GM18508 (cell line): Measurements from ENCODE around the gene NEK5.
"Not testable (repeated sequence)": the region's sequence is repeated elsewhere in the genome, so short reads cannot be mapped to it uniquely, and the experiment has no call there.

Experiments
- ATAC-seq: cut with Tn5 transposase; IDR thresholded peaks from one replicate; pipeline ENCODE4 v1.9.1; 2021; ENCODE audit warnings: moderate number of reproducible peaks; ENCODE audit not compliant: insufficient read depth, unreplicated experiment

The NEK5 gene

GRCh38 chr13:52082601-52083000, 46.3 kb downstream of the NEK5 start:
- ATAC-seq: no peak

- ATAC-seq: not testable (repeated sequence)
Observed at GRCh38 chr13:52079891-52080290, 49.0 kb downstream of the NEK5 start.

DNA sequence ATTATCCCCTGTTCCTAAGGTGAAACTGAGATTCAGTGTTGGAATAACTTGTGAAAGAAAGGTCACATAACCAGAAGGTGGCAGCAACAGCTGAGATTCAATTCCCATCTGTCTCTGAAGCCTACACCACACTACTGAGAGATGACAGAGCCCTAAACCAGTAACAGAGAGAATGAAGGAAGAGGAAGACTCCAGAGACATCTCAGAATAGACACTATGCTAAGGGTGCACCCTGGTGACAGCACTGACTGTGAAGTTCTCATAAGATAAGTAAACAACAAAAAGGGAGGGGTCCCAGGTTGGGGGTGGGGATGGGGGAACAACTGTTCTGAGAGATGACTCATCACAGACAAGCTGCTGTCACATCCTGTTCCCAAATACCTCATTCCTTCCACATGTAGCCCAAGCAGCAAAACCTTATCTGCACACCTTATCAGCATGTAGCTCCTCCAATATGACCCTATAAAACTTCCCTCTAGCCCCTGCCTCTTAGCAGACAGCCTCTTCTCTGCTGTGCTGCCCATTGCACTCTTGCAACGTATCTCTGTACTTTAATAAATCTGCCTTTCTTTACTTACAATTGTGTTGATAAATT, 57.8 kb downstream of the NEK5 start:
- ATAC-seq: no peak

DNA sequence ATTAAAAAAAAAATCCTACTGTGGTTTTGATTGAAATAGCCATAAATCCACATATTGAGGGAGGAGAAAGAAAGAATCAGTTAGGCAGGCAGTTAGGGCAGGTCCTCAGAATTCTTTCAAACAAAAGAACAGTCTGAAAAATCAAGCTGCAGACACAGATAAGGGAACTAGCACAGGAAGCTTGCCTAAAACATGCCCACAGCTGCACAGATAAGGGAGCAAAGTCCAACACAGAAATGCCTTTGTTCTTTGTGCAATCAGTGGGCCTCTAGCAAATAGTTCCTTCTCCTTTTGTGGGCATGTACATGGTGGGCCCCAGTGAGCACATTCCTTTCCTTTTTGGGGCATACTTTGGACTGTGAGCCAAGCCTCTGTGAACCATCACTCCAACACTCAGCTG, 61.6 kb downstream of the NEK5 start:
- no peak for ATAC-seq

- ATAC-seq: no peak
Observed at GRCh38 chr13:52061587-52061986, 67.3 kb downstream of the NEK5 start.

DNA sequence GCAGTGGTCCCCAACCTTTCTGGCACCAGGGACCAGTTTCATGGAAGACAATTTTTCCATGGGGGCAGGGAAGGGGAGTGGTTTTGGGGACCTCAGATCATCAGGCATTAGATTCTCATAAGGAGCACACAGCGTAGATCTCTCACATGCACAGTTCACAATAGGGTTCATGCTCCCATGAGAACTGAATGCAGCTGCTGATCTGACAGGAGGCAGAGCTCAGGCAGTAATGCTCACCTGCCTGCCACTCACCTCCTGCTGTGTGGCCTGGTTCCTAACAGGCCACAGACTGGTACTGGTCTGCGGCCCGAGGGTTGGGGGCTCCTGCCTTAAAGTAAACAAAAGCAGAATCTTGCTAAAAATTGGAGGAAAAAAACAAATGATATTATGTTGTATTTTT, 67.8 kb downstream of the NEK5 start:
- ATAC-seq: not testable (repeated sequence)

- ATAC-seq: no peak
Observed at GRCh38 chr13:52053460-52053859, 75.4 kb downstream of the NEK5 start.

GRCh38 chr13:52051400-52051799, 77.5 kb downstream of the NEK5 start:
- no peak for ATAC-seq

DNA sequence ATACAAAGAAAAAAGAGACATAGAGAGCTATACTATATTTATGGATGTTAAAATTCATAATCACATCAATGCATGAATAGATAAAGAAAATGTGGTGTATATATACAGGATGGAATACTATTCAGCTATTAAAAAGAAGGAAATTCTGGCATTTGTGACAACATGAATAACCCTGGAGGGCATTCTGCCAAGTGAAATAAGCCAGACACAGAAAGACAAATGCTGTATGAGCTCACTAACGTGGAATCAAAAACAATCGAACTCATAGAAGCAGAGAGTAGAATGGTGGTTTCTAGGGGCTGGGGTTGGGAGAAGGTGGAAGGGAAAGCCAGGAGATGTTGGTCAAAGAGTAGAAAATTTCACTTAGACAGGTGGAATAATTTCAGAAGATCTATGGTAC, 80.4 kb downstream of the NEK5 start:
- no peak for ATAC-seq

GRCh38 chr13:52047463-52047862, 81.4 kb downstream of the NEK5 start:
- ATAC-seq: no peak

GRCh38 chr13:52043675-52044074, 85.2 kb downstream of the NEK5 start:
- ATAC-seq: no peak

DNA sequence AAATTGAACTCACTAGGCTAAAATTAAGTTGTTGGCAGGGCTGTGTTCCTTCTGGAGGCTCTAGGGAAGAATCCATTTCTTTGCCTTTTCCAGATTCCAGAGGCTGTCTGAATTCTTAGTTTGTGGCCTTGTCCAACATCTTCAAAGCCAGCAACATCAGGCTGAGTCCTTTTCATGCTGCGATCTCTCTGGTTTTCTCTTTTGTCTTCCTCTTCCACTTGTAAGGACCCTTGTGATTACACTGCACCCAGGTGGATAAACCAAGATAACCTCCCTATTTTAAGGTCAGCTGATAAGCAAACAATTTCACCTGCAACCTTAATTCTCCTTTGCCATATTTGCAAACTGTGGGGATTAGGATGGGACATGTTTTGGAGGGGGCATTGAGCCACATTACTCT, 92.8 kb downstream of the NEK5 start:
- ATAC-seq: no peak

DNA sequence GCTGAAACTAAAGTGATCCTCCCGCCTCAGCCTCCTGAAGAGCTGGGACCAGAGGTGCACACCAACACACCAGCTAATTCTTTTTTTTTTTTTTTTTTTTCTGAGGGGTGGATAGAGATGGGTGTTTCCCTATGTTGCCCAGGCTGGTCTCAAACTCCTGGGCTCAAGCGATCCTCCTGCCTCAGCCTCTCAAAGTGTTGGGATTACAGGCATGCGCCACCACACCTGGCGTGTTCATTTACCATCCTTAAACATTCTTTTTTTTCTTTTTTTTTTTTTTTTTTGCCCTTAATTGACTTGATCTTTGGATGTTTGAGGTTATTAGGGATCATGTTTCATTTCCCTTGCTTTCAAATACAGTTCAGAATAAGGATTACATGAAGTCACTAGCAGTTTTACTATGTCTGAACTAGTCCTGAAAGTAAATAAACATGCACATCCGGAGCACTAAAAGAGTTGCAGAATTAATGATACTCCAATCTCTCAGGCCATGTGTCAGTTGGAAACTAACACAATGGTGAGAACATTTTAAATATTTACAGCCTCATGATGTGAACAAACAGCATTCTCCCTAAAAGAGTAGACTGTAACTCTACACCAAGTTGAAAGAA, 94.2 kb downstream of the NEK5 start:
- no peak for ATAC-seq

DNA sequence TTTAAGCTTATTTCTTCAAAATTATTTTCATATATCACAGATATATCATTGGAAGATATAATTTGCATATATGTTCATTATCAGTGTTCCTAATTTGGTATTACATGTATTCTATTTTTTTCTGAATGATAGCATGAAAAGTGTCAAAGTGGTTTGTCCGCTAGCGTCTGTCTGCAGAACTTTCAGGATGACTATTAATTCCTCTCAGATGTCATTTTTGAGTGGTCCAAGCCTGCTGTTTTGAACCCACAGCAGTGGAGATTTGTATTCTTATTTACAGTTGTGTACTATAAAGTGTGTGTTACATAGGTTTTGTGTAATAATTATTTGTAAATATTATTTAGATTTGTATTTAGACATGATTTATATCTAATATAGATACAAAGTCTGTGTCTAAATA, 95.8 kb downstream of the NEK5 start:
- ATAC-seq: no peak

DNA sequence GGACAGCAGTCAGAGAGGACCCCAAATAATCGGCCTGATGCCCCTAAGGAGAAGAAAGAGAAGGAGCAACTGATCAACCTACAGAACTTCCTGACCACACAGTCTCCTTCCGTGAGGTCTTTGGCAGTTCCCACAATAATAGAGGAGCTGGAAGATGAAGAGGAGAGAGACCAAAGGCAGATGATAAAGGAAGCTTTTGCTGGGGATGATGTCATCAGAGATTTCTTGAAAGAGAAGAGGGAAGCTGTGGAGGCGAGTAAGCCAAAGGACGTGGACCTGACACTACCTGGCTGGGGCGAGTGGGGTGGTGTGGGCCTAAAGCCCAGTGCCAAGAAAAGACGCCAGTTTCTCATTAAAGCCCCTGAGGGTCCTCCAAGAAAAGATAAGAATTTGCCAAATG, 98.5 kb downstream of the NEK5 start:
- not testable (repeated sequence) for ATAC-seq

GRCh38 chr13:52029569-52029968, 99.3 kb downstream of the NEK5 start:
- ATAC-seq: no peak

GRCh38 chr13:52027832-52028231, 101.0 kb downstream of the NEK5 start:
- no peak for ATAC-seq

DNA sequence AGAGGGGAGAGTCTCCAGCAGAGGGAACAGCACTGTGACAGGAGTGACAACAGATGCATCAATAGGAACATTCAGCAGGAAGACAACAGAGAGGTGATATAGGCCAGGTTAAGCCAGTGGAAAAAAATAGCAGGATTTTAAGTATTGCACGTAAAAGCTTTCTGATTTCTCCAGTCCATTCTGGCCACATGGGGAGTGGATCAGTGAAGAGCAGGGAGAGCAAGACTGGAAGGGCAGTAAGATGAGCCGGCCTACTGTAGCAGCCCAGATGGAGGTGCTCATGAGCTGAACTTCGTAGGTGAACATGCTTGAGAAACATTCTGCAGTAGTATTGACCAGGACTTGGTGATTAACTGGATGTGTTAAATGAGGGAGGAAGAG, 102.6 kb downstream of the NEK5 start:
- ATAC-seq: no peak

DNA sequence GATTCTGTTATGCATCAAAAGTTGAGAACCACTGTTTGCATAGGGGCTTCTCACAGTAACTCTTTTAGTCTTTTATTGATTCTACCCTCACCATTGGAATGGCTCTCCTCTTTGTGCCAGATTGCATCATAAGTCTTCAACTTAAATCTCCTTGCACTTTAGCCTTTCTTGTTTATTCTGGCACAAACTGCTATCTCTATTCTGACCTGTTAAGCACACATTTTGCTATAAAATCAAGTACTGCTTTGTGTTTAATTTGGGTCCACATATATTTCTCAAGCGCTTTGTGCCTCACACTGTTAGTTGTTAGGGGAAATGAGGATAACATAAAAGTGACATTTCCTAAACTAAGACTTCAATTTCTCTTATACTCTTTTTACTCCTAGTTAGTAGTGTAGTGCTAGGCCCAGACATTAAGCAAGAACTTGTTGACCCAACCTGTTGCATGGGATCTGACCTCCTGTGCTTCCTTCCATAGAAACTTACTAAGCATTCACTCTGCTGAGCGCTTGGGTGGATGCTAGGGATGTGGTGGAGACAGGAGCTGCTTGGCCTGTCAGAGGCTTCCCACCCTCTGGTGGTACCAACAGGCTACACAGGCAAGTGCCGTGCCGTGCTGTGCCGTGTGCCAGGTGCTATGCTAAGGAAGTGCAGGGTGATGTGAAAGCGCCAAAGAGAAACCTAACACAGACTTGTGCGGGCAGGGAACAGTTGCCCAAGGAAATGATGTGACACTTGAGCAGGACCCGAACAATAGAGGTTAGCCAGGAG, 103.2 kb downstream of the NEK5 start:
- ATAC-seq: no peak

- no peak for ATAC-seq
Observed at GRCh38 chr13:52024481-52024880, 104.4 kb downstream of the NEK5 start, which contains the start of gene UTP14C. TSS of gene UTP14C (plus strand) at chr13:52024691. CDS start at chr13:52028805, 4,114 bp downstream.

DNA sequence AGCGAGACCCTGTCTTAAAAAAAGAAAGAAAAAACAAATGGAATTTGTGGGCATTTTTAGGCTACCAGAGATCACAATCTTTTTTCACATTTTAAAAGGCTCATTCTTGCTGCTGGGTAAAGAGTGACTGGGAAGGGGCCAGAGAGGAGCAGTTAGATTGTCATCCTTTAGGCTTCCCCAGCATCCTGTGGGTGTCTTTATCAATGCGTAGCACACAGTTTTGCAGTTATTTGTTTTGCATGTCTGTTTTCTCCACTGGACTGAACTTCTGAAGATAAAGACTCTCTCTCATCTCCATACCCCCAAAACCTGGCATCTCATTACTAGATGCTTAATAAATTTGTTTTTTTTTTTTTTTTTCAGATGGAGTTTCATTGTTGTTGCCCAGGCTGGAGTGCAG, 106.5 kb downstream of the NEK5 start:
- no peak for ATAC-seq

GRCh38 chr13:52020191-52020590, 108.7 kb downstream of the NEK5 start:
- ATAC-seq: no peak
